ENCODE data around the gene DSP.
A peak's percentile ranks its signal among the peaks of the same experiment; 100 is the strongest.

Gene DSP

GRCh38 chr6:7561153-7561964 lies 19.9 kb downstream of the DSP start:
- peak; percentile 18 for DNase-seq

- DNase-seq = no peak
Observed at GRCh38 chr6:7562769-7563168, 21.3 kb downstream of the DSP start.

- no peak for DNase-seq
Observed at GRCh38 chr6:7566107-7566506, 24.6 kb downstream of the DSP start.

- no peak for DNase-seq
Observed at GRCh38 chr6:7566617-7567173, 25.2 kb downstream of the DSP start.

- no peak for DNase-seq
Observed at GRCh38 chr6:7568021-7568420, 26.6 kb downstream of the DSP start.

GRCh38 chr6:7569082-7569481 lies 27.6 kb downstream of the DSP start:
- no peak for DNase-seq

- DNase-seq = no peak
Observed at GRCh38 chr6:7572213-7572943, 30.9 kb downstream of the DSP start.

- DNase-seq = no peak
Observed at GRCh38 chr6:7574500-7574899, 33.0 kb downstream of the DSP start.

GRCh38 chr6:7578516-7578915 lies 37.0 kb downstream of the DSP start:
- no peak for DNase-seq

GRCh38 chr6:7578931-7579330 lies 37.5 kb downstream of the DSP start:
- no peak for DNase-seq

- no peak for DNase-seq
Observed at GRCh38 chr6:7579851-7580250, 38.4 kb downstream of the DSP start.

GRCh38 chr6:7580537-7580926 lies 39.1 kb downstream of the DSP start:
- DNase-seq = no peak

GRCh38 chr6:7580927-7581618 lies 39.6 kb downstream of the DSP start:
- DNase-seq = no peak

- DNase-seq = no peak
Observed at GRCh38 chr6:7585287-7585930, 43.9 kb downstream of the DSP start.

GRCh38 chr6:7587631-7588100 lies 46.2 kb downstream of the DSP start:
- DNase-seq = no peak

- no peak for DNase-seq
Observed at GRCh38 chr6:7588506-7588905, 47.0 kb downstream of the DSP start.

- DNase-seq = no peak
Observed at GRCh38 chr6:7589221-7589620, 47.8 kb downstream of the DSP start.

- DNase-seq = peak; percentile 76
Observed at GRCh38 chr6:7589949-7590917, 48.8 kb downstream of the DSP start, which contains the start of gene SNRNP48. SNRNP48 (plus strand) TSS chr6:7590198; CDS start chr6:7590258, 60 bp downstream.

GRCh38 chr6:7590918-7591302 lies 49.4 kb downstream of the DSP start:
- DNase-seq = no peak

- no peak for DNase-seq
Observed at GRCh38 chr6:7591770-7592169, 50.3 kb downstream of the DSP start.

GRCh38 chr6:7593229-7593628 lies 51.8 kb downstream of the DSP start:
- no peak for DNase-seq
